Endothelial cell of umbilical vein (primary cell): ENCODE measurements around the gene SCPEP1. TPM values are rescaled to one million over a fixed set of nuclear protein-coding genes. Genes with fewer than 3 reads are reported as not detected.

ENCODE experiments used
- BruUV-seq: library from RNA; stranded (reverse); fragments of 400-500 nt; replicated peaks from 2 replicates; lab custom pipeline; 2021; lab: Mats Ljungman, UMichigan
- CTCF ChIA-PET: fragments of 300-600, 350-600 bp; sonication (Branson Sonifier 250); formaldehyde crosslinking; loops from one replicate; lab custom pipeline; 2021; ENCODE audit warnings: antibody characterized with exemption, inconsistent platforms; lab: Charles Lee
- POLR2A ChIA-PET: fragments of 300-600, 350-600 bp; sonication (Branson Sonifier 250); formaldehyde crosslinking; loops from one replicate; lab custom pipeline; 2021; ENCODE audit warnings: antibody characterized with exemption, inconsistent platforms; lab: Charles Lee
- DNase-seq: peaks from one replicate; pipeline ENCODE4 v3.0.0-alpha.2; 2011; ENCODE audit warnings: low read depth, low spot score
- FAIRE-seq: peaks from 2 replicates; lab custom pipeline; 2011; peaks lifted over from hg19 to GRCh38; lab: Jason Lieb, UNC
- H2AFZ ChIP-seq: 2 replicates; pipeline ENCODE4 v1.6.0; 2012; ENCODE audit warnings: low read depth, low read length, control low read depth, inconsistent platforms
- H3K27ac ChIP-seq: 2 replicates; pipeline ENCODE4 v1.5.1; 2011; ENCODE audit warnings: low read depth, mild to moderate bottlenecking, control low read depth, low read length, moderate library complexity; ENCODE audit not compliant: insufficient read depth
- H3K27me3 ChIP-seq, 2 experiments: 2 replicates each; pipeline versions ENCODE4 v1.6.0 to v1.6.1; 2011; ENCODE audit warnings: low read length in 2 of 2, mixed read lengths in 1 of 2; ENCODE audit not compliant: control insufficient read depth in 2 of 2, insufficient read depth in 2 of 2
- H3K36me3 ChIP-seq, 2 experiments: 2 replicates in 1 of 2; 3 replicates in 1 of 2; pipeline ENCODE4 v1.5.1; 2011; ENCODE audit warnings: low read length in 2 of 2, mild to moderate bottlenecking in 1 of 2, moderate library complexity in 1 of 2; ENCODE audit not compliant: control insufficient read depth in 2 of 2, insufficient read depth in 2 of 2; ENCODE audit errors: extremely low read depth in 1 of 2
- H3K4me1 ChIP-seq: 3 replicates; pipeline ENCODE4 v1.5.1; 2011; ENCODE audit warnings: mild to moderate bottlenecking, low read length; ENCODE audit not compliant: control insufficient read depth, insufficient read depth; ENCODE audit errors: extremely low read depth
- H3K4me2 ChIP-seq: 2 replicates; pipeline ENCODE4 v1.6.1; 2011; ENCODE audit warnings: low read length, control low read depth, mixed read lengths; ENCODE audit not compliant: insufficient read depth
- H3K4me3 ChIP-seq, 3 experiments: fragments of 200-600 bp in 1 of 3; sonication (generic), shearing (Covaris generic) in 1 of 3; replicated peaks in 1 of 3; 2 replicates each; pipeline ENCODE4 v1.5.1; 2011 to 2016; ENCODE audit warnings: control low read depth in 3 of 3, low read length in 3 of 3, mild to moderate bottlenecking in 2 of 3, inconsistent platforms in 1 of 3, low read depth in 1 of 3, moderate library complexity in 1 of 3; ENCODE audit not compliant: insufficient read depth in 1 of 3
- H3K79me2 ChIP-seq: 2 replicates; pipeline ENCODE4 v1.6.0; 2012; ENCODE audit warnings: low read length, inconsistent platforms; ENCODE audit not compliant: control insufficient read depth, insufficient read depth
- H3K9ac ChIP-seq: replicated peaks from 2 replicates; pipeline ENCODE3; 2011; ENCODE audit warnings: low read length, control low read depth; ENCODE audit not compliant: insufficient read depth; ENCODE audit errors: extremely low read depth
- H3K9me1 ChIP-seq: replicated peaks from 3 replicates; pipeline ENCODE4 v1.6.0; 2011; ENCODE audit warnings: mild to moderate bottlenecking, low read length; ENCODE audit not compliant: control insufficient read depth, insufficient read depth; ENCODE audit errors: extremely low read depth
- H3K9me3 ChIP-seq: replicated peaks from 2 replicates; pipeline ENCODE4 v1.5.1; 2012; ENCODE audit warnings: low read length, inconsistent platforms; ENCODE audit not compliant: control insufficient read depth, insufficient read depth
- H4K20me1 ChIP-seq: replicated peaks from 2 replicates; pipeline ENCODE3; 2011; ENCODE audit warnings: mild to moderate bottlenecking, low read length; ENCODE audit not compliant: control insufficient read depth, insufficient read depth; ENCODE audit errors: extremely low read depth
- EZH2 ChIP-seq: IDR thresholded peaks from 2 replicates; pipeline ENCODE4 v1.6.1; 2012; ENCODE audit warnings: borderline replicate concordance, low read depth, mild to moderate bottlenecking, moderate library complexity, low read length, inconsistent platforms; ENCODE audit not compliant: severe bottlenecking
- FOS ChIP-seq: IDR thresholded peaks from 2 replicates; pipeline ENCODE4 v1.6.1; 2011; ENCODE audit warnings: mild to moderate bottlenecking, low read length, moderate library complexity, borderline replicate concordance; ENCODE audit not compliant: insufficient read depth
- GATA2 ChIP-seq: IDR thresholded peaks from 2 replicates; pipeline ENCODE4 v1.7.0; 2011; ENCODE audit warnings: low read depth, mild to moderate bottlenecking, moderate library complexity, mixed read lengths, low read length; ENCODE audit not compliant: insufficient read length, insufficient read depth
- JUN ChIP-seq: IDR thresholded peaks from 2 replicates; pipeline ENCODE4 v1.6.1; 2011; ENCODE audit warnings: borderline replicate concordance, low read depth; ENCODE audit not compliant: insufficient read length, insufficient read depth
- MAX ChIP-seq: IDR thresholded peaks from 2 replicates; pipeline ENCODE4 v1.6.1; 2011; ENCODE audit not compliant: insufficient read depth, insufficient read length
- MYC ChIP-seq: IDR thresholded peaks from one replicate; pipeline ENCODE4 v1.6.1; 2011; ENCODE audit warnings: mild to moderate bottlenecking, low read depth, low read length
- POLR2A ChIP-seq: IDR thresholded peaks from 2 replicates; pipeline ENCODE4 v1.6.1; 2012; ENCODE audit warnings: low read depth, mild to moderate bottlenecking, control low read depth, low read length
- POLR2AphosphoS5 ChIP-seq: IDR thresholded peaks from 2 replicates; pipeline ENCODE4 v1.6.1; 2012; ENCODE audit warnings: low read depth, mild to moderate bottlenecking, control low read depth, low read length, moderate library complexity; ENCODE audit not compliant: insufficient read depth
- dilution Hi-C: fragments of 300-500 bp; cut with MboI; formaldehyde crosslinking; loops from one replicate; pipeline ENCODE4 v1.15.0; 2019; ENCODE audit warnings: low sequenced_read_pairs; ENCODE audit not compliant: extremely low pct_ligation_motif_present
- intact Hi-C: fragments of 100-400 bp; cut with micrococcal nuclease; formaldehyde crosslinking; loops from one replicate; pipeline ENCODE4 v1.10.0; 2022
- polyA plus RNA-seq, 4 experiments: library from polyadenylated mRNA; depleted of rRNA in 3 of 4; stranded (reverse) in 3 of 4; unstranded in 1 of 4; fragments of >200 nt; gene quantifications; 2 replicates each; pipeline versions ENCODE4 v1.2.1 to v1.2.3, GENCODE V29; 2011 to 2012; ENCODE audit warnings: missing spikeins in 1 of 4
- total RNA-seq: library from RNA; stranded (reverse); gene quantifications from 2 replicates; pipeline ENCODE4 v1.2.3, GENCODE V29; 2021
- TF ChIP-seq, protein P1 (sequence below), 2 donors: IDR thresholded peaks; 1 replicate in 1 of 2; 2 replicates in 1 of 2; pipeline ENCODE4 v1.5.1; 2011; ENCODE audit warnings: low read length in 2 of 2, mild to moderate bottlenecking in 2 of 2, moderate library complexity in 2 of 2, control low read depth in 1 of 2, inconsistent platforms in 1 of 2, low read depth in 1 of 2; ENCODE audit not compliant: insufficient read depth in 1 of 2; ENCODE audit errors: extremely low read depth in 1 of 2

Gene SCPEP1
- total and polyA plus RNA-seq, 2 donors (not counting 3 experiments of a cell fraction or from before 2014, with no cell fraction given) = 38.6 to 43.6 TPM

- no peak overlapping the region for H3K4me3 ChIP-seq
- H3K9me1 ChIP-seq = no peaks in the 10 kb centered on the region
- FAIRE-seq (no peak), DNase-seq (no peak)
- H3K79me2 ChIP-seq = no peaks in the 10 kb centered on the region
- no peak overlapping the region for H3K9ac ChIP-seq
- no peaks in the 10 kb centered on the region for H4K20me1 ChIP-seq
- intact Hi-C loops = no loop called here
- no peak overlapping the region for H2AFZ ChIP-seq
- H3K27me3 ChIP-seq = peaks cover 4 to 7% of the 10 kb centered on the region in 2 experiments
- H3K36me3 ChIP-seq = no peaks in the 10 kb centered on the region
- CTCF ChIA-PET = interaction anchor here (0.6 to 1.3 kb wide), 3 partner anchors 9 to 443 kb away, joined by 3 to 4 read pairs (median 3); no protein-coding TSS in a partner anchor
- TF ChIP-seq GATA2 (no peak), POLR2A (no peak), FOS (no peak), MYC (no peak), POLR2AphosphoS5 (no peak), MAX (no peak), EZH2 (no peak), JUN (no peak)
- TF ChIP-seq, protein P1, sequence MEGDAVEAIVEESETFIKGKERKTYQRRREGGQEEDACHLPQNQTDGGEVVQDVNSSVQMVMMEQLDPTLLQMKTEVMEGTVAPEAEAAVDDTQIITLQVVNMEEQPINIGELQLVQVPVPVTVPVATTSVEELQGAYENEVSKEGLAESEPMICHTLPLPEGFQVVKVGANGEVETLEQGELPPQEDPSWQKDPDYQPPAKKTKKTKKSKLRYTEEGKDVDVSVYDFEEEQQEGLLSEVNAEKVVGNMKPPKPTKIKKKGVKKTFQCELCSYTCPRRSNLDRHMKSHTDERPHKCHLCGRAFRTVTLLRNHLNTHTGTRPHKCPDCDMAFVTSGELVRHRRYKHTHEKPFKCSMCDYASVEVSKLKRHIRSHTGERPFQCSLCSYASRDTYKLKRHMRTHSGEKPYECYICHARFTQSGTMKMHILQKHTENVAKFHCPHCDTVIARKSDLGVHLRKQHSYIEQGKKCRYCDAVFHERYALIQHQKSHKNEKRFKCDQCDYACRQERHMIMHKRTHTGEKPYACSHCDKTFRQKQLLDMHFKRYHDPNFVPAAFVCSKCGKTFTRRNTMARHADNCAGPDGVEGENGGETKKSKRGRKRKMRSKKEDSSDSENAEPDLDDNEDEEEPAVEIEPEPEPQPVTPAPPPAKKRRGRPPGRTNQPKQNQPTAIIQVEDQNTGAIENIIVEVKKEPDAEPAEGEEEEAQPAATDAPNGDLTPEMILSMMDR (IDR thresholded peaks at IDR 0.05; ENCODE audit: extremely low read depth in 1 of 2, insufficient read depth in 1 of 2, low read depth in 1 of 2, low read length in 2 of 2) = no peak
- H3K4me2 ChIP-seq = no peak overlapping the region
- POLR2A ChIA-PET = no interaction called here
- H3K9me3 ChIP-seq = no peaks in the 10 kb centered on the region
- no peak overlapping the region for H3K27ac ChIP-seq
- dilution Hi-C loops = no loop called here
- H3K4me1 ChIP-seq = no peaks in the 10 kb centered on the region
- BruUV-seq = no TSS peak
Measured at GRCh38 chr17:57035971-57036481, 58.1 kb downstream of the SCPEP1 start.
